ENCODE data around the gene NOL3.

The NOL3 gene

DNA sequence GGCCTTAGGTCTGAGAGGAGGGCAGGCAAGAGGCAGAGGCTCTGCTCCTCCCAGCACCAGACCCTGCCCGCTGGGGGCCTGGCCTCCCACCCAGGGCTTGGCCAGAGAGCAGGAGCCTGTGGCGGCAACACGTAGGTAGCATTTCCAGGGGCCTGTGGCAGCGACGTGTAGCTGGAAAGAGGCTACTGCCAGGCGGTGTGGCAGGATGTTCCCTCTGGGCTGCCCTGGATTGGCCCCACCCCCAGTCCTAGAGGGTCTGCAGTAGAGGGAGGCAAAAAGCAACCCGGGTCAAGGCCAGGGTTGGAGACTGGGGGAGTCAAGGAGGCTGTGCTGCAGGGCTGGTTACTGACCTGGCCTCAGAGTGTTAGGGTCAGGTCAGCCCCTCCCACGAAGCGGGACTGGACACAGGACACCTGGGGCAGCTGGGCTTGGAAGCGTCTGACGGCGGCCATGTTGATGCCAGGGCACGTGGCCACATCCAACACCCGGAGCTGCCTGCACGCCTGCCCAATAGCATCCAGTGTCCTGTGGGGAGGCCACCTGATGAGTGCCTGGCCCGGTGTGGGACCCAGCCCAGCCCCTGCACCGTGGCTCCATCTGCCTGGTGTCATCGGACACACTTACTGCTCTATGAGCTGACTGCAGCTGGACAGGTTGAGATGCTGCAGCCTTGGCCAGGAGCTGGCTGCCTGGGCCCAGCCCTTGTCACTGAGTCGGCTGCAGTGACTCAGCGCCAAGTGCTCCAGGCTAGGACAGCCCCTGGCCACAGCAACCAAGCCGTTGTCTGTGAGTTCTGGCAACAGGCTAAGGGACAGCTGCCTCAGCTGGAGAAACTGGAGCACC is 37.1 kb downstream of the NOL3 start:
- no peak overlapping the region for H3K4me3 ChIP-seq (ENCODE audit: low read depth, low read length)
- TF ChIP-seq, protein P1, sequence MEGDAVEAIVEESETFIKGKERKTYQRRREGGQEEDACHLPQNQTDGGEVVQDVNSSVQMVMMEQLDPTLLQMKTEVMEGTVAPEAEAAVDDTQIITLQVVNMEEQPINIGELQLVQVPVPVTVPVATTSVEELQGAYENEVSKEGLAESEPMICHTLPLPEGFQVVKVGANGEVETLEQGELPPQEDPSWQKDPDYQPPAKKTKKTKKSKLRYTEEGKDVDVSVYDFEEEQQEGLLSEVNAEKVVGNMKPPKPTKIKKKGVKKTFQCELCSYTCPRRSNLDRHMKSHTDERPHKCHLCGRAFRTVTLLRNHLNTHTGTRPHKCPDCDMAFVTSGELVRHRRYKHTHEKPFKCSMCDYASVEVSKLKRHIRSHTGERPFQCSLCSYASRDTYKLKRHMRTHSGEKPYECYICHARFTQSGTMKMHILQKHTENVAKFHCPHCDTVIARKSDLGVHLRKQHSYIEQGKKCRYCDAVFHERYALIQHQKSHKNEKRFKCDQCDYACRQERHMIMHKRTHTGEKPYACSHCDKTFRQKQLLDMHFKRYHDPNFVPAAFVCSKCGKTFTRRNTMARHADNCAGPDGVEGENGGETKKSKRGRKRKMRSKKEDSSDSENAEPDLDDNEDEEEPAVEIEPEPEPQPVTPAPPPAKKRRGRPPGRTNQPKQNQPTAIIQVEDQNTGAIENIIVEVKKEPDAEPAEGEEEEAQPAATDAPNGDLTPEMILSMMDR (IDR thresholded peaks at IDR 0.05; ENCODE audit: borderline replicate concordance, insufficient read depth, low read depth, low read length) = no peak

DNA sequence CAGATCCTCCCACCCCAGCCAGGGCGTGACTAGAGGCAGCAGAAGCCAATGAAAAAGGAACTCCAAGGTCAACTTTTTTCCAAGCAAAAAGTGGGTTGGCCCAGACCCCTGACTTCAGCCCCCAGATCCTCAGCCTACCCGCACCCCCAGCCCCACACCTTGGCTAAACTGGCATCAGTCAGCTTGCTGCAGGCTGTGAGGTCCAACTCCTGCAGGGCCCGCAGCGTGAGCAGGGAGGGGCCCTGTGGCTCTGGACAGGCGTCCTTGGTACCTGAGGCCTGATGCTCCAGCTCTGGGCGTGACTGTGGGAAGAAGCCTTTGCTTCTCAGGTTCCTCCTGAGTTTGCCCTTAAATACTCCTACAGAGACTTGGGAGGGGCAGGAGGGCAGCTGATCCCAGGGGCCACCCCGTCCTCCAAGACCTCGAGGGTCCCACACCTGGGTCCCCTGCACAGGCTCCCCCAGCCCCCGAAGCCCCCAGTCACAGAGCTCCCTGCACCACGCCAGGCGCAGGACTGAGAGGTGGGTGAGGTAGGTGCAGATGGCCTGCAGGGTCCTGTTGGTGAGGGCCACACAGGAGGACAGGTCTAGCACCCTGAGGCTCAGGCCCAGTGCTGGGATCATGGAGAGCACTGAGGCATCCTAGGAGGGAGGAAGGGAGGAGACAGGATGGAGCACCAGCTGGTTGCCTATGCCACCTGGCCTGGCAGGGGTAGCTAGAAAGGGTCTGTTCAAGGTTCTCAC is 38.0 kb downstream of the NOL3 start:
- H3K4me3 ChIP-seq (ENCODE audit: low read depth, low read length) = no peak overlapping the region
- TF ChIP-seq, protein P1 (IDR thresholded peaks at IDR 0.05; ENCODE audit: borderline replicate concordance, insufficient read depth, low read depth, low read length) = no peak

DNA sequence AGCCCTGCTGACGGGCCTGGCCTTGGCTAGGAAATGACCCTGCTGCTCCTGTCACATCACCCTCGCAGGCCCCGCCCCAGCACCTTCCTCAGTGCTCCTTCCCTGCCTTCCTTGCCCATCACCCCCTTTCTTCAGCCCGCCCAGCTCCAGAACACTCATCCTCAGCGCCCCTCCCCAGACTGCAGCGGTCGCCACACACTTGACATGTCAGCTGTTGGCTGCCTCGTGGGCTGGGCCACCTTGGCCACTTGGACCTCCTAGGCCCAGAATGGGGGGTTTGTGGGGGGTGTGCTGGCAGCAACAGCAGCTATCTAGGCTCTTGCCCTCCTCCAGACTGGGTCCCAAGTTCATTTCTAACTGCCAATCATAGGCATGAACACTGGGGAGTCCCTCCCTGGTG is 39.2 kb downstream of the NOL3 start:
- TF ChIP-seq, protein P1 (IDR thresholded peaks at IDR 0.05; ENCODE audit: borderline replicate concordance, insufficient read depth, low read depth, low read length) = no peak

GRCh38 chr16:67210069-67210937 is 40.0 kb downstream of the NOL3 start:
- TF ChIP-seq, protein P1 (IDR thresholded peaks at IDR 0.05; ENCODE audit: borderline replicate concordance, insufficient read depth, low read depth, low read length) = no peak
- no peak overlapping the region for H3K4me3 ChIP-seq (ENCODE audit: low read depth, low read length)

More for the DNA sequence above, 39.2 kb downstream of the NOL3 start:
- H3K4me3 ChIP-seq (ENCODE audit: low read depth, low read length) = no peak overlapping the region

GRCh38 chr16:67211674-67212073 is 41.3 kb downstream of the NOL3 start:
- TF ChIP-seq, protein P1 (IDR thresholded peaks at IDR 0.05; ENCODE audit: borderline replicate concordance, insufficient read depth, low read depth, low read length) = no peak
- no peak overlapping the region for H3K4me3 ChIP-seq (ENCODE audit: low read depth, low read length)

DNA sequence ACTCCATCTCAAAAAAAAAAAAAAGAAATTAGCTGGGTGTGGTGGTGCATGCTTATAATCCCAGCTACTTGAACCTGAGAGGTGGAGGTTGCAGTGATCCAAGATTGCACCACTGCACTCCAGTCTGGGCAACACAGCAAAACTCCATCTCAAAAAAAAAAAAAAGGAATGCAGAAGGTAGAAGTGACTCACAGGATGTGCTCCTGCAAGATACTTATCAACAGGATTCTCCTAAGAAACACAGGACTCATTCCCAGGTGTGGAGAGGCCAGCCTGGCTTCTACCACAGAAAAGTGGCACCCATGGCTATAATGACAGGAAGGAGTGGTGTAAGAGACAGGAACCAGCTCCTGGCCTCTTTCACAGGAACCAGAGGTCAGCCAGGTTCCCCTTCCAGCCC is 42.4 kb downstream of the NOL3 start:
- TF ChIP-seq, protein P1 (IDR thresholded peaks at IDR 0.05; ENCODE audit: borderline replicate concordance, insufficient read depth, low read depth, low read length) = no peak
- no peak overlapping the region for H3K4me3 ChIP-seq (ENCODE audit: low read depth, low read length)
